OCI-LY1 (cell line): ENCODE results near the gene MAN2C1.

Experiments
- CTCF ChIP-seq: fragments of 200-600 bp; sonication (generic), shearing (Covaris generic); IDR thresholded peaks from 2 replicates; pipeline ENCODE4 v1.5.1; 2017; ENCODE audit warnings: mild to moderate bottlenecking, antibody characterized with exemption, low read length, moderate library complexity, mixed read lengths
- EZH2 ChIP-seq: fragments of 200-600 bp; sonication (generic), shearing (Covaris generic); IDR thresholded peaks from 2 replicates; pipeline ENCODE4 v1.8.0; 2017; ENCODE audit warnings: borderline replicate concordance, mixed run types, mild to moderate bottlenecking, antibody characterized with exemption, low read length, moderate library complexity, mixed read lengths

GRCh38 chr15:75362642-75363249 is 5.7 kb downstream of the MAN2C1 start:
- no peak for TF ChIP-seq EZH2
- no peak for TF ChIP-seq CTCF
